Fibroblast of lung (primary cell): Measurements from ENCODE around the gene KPNA2.

ENCODE experiments used
- CTCF ChIP-seq, 2 donors: IDR thresholded peaks in 1 of 2; conservative IDR thresholded peaks in 1 of 2; 1 replicate in 1 of 2; 2 replicates in 1 of 2; pipeline ENCODE4 v1.5.1; 2011 to 2012; ENCODE audit warnings: low read length in 2 of 2, control low read depth in 1 of 2, inconsistent platforms in 1 of 2, low read depth in 1 of 2, mild to moderate bottlenecking in 1 of 2
- EZH2 ChIP-seq: IDR thresholded peaks from 2 replicates; pipeline ENCODE4 v1.5.1; 2012; ENCODE audit warnings: low read length, control low read depth, mild to moderate bottlenecking; ENCODE audit errors: missing control alignments

GRCh38 chr17:68089881-68090280 is 54.3 kb downstream of the KPNA2 start:
- TF ChIP-seq CTCF (conservative IDR thresholded peaks at IDR 0.05 in 1 of 2, IDR thresholded peaks at IDR 0.05 in 1 of 2; ENCODE audit: low read depth in 1 of 2, low read length in 2 of 2) = no peak
- TF ChIP-seq EZH2 = no peak
